HEK293T (cell line): ENCODE measurements around the gene ZNF329.

Experiments
- CTCF ChIA-PET: fragments of 350-600 bp; formaldehyde crosslinking; extraction: SDS; loops from one replicate; lab custom pipeline; 2021; ENCODE audit warnings: antibody characterized with exemption, inconsistent platforms; lab: Yijun Ruan, JAX
- POLR2A ChIA-PET: fragments of 350-600 bp; formaldehyde crosslinking; extraction: SDS; loops from one replicate; lab custom pipeline; 2020; ENCODE audit warnings: antibody characterized with exemption, inconsistent platforms; lab: Yijun Ruan, JAX
- DNase-seq: peaks from one replicate; pipeline ENCODE4 v3.0.0; 2012; ENCODE audit warnings: mixed read lengths; ENCODE audit errors: extremely low spot score
- ARNT ChIP-seq: fragments of 450-650 bp; IDR thresholded peaks from 2 replicates; pipeline ENCODE4 v1.6.1; 2017; ENCODE audit warnings: mild to moderate bottlenecking
- BHLHE40 ChIP-seq: fragments of 450-650 bp; IDR thresholded peaks from 2 replicates; pipeline ENCODE4 v1.6.1; 2016; ENCODE audit warnings: mild to moderate bottlenecking, moderate library complexity, borderline replicate concordance
- CTBP1 ChIP-seq: fragments of 450-650 bp; IDR thresholded peaks from 2 replicates; pipeline ENCODE4 v1.6.1; 2016; ENCODE audit warnings: borderline replicate concordance
- ELF4 ChIP-seq: fragments of 450-650 bp; IDR thresholded peaks from 2 replicates; pipeline ENCODE4 v1.6.1; 2017; ENCODE audit warnings: antibody characterized with exemption
- FOXA1 ChIP-seq: fragments of 450-650 bp; IDR thresholded peaks from 2 replicates; pipeline ENCODE4 v1.6.1; 2016; ENCODE audit warnings: mild to moderate bottlenecking
- FOXK2 ChIP-seq: fragments of 450-650 bp; IDR thresholded peaks from 2 replicates; pipeline ENCODE4 v1.6.1; 2016; ENCODE audit warnings: mild to moderate bottlenecking
- FOXM1 ChIP-seq: fragments of 450-650 bp; IDR thresholded peaks from 2 replicates; pipeline ENCODE4 v1.6.1; 2017; ENCODE audit warnings: mild to moderate bottlenecking, borderline replicate concordance
- HDGF ChIP-seq: fragments of 450-650 bp; IDR thresholded peaks from 2 replicates; pipeline ENCODE4 v1.6.1; 2017; ENCODE audit warnings: antibody characterized with exemption, borderline replicate concordance
- L3MBTL2 ChIP-seq: fragments of 450-650 bp; conservative IDR thresholded peaks from 2 replicates; pipeline ENCODE4 v1.6.1; 2016; ENCODE audit warnings: mild to moderate bottlenecking
- LEF1 ChIP-seq: fragments of 450-650 bp; IDR thresholded peaks from 2 replicates; pipeline ENCODE4 v1.6.1; 2017; ENCODE audit warnings: mild to moderate bottlenecking, borderline replicate concordance
- NFRKB ChIP-seq: fragments of 450-650 bp; IDR thresholded peaks from 2 replicates; pipeline ENCODE4 v1.6.1; 2016; ENCODE audit warnings: mild to moderate bottlenecking, moderate library complexity
- SP1 ChIP-seq: fragments of 450-650 bp; IDR thresholded peaks from 2 replicates; pipeline ENCODE4 v1.6.1; 2017
- SUZ12 ChIP-seq: fragments of 450-650 bp; IDR thresholded peaks from 2 replicates; pipeline ENCODE4 v1.6.1; 2016; ENCODE audit warnings: mild to moderate bottlenecking
- TARDBP ChIP-seq: fragments of 450-650 bp; IDR thresholded peaks from 2 replicates; pipeline ENCODE4 v1.6.1; 2016
- ZNF384 ChIP-seq: fragments of 450-650 bp; IDR thresholded peaks from 2 replicates; pipeline ENCODE4 v1.6.1; 2016
- TF ChIP-seq, protein P1 (sequence below): fragments of 450-650 bp; IDR thresholded peaks from 2 replicates; pipeline ENCODE4 v1.6.1; 2016

The ZNF329 gene

DNA sequence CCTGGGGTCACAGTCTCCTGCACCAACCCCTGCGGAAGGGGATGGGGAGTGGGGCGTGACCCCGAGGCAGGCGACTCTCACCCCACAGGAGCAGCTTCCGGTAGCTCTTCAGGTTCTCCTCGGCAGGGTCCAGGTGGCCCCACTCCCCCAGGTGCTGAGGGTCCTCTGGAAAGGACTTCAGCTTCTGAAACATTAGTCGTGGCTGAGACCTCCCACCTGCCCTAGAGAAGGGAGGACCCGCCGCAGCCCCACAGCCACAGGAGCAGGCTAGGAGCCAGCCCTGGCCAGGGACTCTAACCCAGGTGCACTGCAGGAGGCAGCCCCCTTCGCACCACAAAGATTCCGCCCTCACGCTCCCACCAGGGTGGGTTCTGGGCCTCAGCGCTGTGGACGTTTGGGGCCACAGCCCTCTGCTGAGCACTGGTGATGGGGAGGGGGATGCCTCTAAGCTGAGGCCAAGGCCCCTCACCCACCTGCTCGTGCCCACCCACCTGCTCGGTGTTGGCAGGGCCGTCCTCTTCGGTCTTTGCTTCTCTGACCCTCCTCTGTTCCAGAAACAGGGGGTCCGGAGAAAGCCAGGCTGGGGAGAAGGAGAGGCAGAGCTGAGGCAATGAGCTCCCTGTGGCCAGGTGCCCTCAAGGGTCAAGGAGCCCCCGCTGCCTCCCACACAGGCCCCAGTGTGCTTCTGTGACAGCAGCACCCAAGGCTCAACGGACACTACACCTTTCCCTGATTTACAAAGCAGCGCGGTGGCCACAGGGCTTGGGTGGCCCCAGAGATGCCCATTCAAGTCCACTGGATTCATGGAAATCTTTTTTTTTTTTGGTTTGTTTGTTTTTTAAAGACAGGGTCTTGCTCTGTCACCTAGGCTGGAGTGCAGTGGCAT, 63.5 kb downstream of the ZNF329 start:
- CTCF ChIA-PET, result no interaction called here
- DNase-seq, result no peak
- POLR2A ChIA-PET, result no interaction called here
- TF ChIP-seq FOXA1 (no peak), LEF1 (no peak), FOXM1 (no peak), BHLHE40 (no peak), ELF4 (no peak), SP1 (no peak), ARNT (no peak), FOXK2 (no peak), CTBP1 (no peak), HDGF (no peak), TARDBP (no peak), ZNF384 (no peak), SUZ12 (no peak), NFRKB (no peak)
- TF ChIP-seq, protein P1, sequence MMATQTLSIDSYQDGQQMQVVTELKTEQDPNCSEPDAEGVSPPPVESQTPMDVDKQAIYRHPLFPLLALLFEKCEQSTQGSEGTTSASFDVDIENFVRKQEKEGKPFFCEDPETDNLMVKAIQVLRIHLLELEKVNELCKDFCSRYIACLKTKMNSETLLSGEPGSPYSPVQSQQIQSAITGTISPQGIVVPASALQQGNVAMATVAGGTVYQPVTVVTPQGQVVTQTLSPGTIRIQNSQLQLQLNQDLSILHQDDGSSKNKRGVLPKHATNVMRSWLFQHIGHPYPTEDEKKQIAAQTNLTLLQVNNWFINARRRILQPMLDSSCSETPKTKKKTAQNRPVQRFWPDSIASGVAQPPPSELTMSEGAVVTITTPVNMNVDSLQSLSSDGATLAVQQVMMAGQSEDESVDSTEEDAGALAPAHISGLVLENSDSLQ, result no peak

DNA sequence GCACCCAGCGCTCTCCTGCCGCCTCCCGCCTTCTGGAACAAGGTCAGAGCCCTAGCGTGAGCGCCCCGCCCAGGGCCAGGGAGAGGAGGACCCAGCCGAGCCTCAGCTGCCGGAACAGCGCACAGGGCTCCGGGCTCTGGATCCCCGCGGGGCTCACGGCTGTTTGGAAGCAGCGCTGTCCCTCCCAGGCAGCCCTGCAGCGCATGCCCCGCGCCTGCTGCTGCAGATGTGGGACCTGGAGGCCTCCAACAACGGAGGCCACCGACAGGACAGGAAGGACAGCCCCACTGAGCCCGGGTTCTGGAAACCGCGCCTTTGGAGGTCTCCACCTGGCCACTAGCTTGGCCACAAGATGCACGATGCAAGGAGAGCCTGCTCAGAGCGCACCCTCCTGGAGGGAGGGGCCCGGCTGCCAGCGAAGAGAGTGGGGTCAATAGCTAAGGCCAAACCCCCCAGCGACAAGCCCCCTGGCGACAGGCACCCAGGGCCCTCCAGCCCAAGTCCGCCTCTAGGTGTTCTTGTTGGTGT, 65.2 kb downstream of the ZNF329 start:
- DNase-seq, result no peak
- CTCF ChIA-PET, result no interaction called here
- POLR2A ChIA-PET, result no interaction called here
- TF ChIP-seq ZNF384, result no peak
- no peak for TF ChIP-seq LEF1
- TF ChIP-seq BHLHE40, result no peak
- TF ChIP-seq FOXM1, result no peak
- no peak for TF ChIP-seq FOXK2
- TF ChIP-seq NFRKB, result no peak

DNA sequence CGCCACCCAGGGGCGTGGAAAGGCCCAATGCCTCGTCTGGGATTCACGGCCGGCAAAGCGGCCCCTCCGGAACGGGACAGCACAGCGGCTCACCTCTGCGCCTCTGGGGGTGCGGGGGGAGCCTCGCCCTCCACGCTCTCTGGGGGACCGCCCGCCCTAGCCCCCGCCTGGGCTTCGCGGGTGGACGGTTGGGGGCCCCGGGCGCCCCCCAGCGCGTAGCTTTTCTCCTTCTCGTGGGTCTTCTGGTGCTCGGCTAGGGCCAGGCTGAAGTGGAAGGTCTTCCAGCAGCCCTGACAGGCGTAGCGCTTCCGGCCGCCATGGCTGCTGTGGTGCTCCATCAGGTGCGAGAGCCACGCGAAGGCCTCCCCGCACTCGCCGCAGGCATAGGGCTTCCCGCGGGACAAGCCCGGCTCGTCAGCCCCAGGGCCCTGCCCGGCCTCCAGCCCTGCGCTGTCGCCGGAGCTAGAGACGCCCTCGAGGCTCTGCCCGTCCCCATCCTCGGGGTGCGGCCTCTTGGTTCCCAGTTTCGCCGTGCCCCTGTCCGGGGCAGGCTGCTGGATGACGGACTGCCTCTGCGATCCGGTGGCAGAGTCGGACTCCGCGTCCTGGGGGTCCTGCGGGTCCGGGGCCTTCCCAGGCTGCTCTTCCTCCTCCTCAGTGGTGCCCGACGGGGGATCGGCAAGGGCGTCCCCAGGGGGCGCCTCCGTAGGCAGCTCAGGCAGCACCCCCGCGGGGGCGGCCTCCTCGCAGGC, 65.8 kb downstream of the ZNF329 start:
- CTCF ChIA-PET, result no interaction called here
- TF ChIP-seq, protein P1, result no peak
- no peak for TF ChIP-seq CTBP1
- TF ChIP-seq L3MBTL2, result no peak
- TF ChIP-seq NFRKB, result no peak
- no peak for TF ChIP-seq FOXK2
- TF ChIP-seq ZNF384, result no peak
- TF ChIP-seq HDGF, result no peak
- DNase-seq, result no peak
- POLR2A ChIA-PET, result no interaction called here

DNA sequence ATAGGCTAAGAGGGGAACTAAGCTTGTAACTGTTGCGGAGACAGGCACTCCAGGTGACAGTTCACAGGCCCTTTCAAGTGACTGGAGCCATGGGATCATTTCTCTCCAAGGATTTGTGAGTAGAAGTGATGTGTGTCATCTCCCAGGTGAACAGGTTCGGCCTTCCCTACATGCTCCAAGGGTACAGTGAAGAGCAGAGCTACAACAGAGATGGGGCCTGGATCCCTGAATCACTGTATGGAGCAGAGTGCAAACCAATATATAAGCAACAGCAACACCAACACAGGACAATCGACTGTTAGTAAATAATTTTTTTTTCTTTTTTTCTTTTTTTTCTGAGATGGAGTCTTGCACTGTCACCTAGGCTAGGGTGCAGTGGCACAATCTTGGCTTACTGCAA, 67.6 kb downstream of the ZNF329 start:
- CTCF ChIA-PET, result no interaction called here
- TF ChIP-seq LEF1, result no peak
- TF ChIP-seq ARNT, result no peak
- TF ChIP-seq FOXK2, result no peak
- no peak for TF ChIP-seq CTBP1
- TF ChIP-seq HDGF, result no peak
- no peak for TF ChIP-seq NFRKB
- no peak for TF ChIP-seq ELF4
- TF ChIP-seq SP1, result no peak
- TF ChIP-seq, protein P1, result no peak
- TF ChIP-seq TARDBP, result no peak
- no peak for TF ChIP-seq SUZ12
- DNase-seq, result no peak

DNA sequence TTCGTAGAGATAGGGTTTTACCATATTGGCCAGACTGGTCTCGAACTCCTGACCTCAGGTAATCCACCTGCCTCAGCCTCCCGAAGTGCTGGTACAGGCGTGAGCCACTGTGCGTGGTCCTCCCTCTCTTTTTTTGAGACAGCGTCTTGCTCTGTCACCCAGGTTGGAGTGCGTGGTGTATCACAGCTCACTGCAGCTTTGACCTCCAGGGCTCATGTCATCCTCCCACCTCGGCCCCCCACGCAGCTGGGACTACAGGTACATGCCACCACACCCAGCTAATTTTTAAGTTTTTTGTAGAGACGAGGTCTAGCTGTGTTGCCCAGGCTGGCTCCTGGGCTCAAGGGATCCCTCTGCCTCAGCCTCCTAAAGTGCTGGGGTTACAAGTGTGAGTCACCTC, 70.8 kb downstream of the ZNF329 start:
- no peak for DNase-seq
- POLR2A ChIA-PET, result no interaction called here
- TF ChIP-seq BHLHE40 (no peak), LEF1 (no peak), SUZ12 (no peak), HDGF (no peak), ARNT (no peak), CTBP1 (no peak), FOXK2 (no peak), FOXA1 (no peak), TARDBP (no peak), L3MBTL2 (no peak)
- TF ChIP-seq, protein P1, result no peak
- CTCF ChIA-PET, result no interaction called here

More for the DNA sequence above, 67.6 kb downstream of the ZNF329 start:
- POLR2A ChIA-PET, result no interaction called here
